Measurements from ENCODE around the gene MVK.

GRCh38 chr12:109631751-109632150 lies 58.2 kb downstream of the MVK start:
- TF ChIP-seq POLR2A (IDR thresholded peaks at IDR 0.05) (no peak), CTCF (IDR thresholded peaks at IDR 0.05) (no peak)
